Sigmoid colon (tissue), 7 donors: ENCODE data around the gene CKB. TPM values are rescaled to one million over a fixed set of nuclear protein-coding genes. Genes with fewer than 3 reads are reported as not detected.
A peak's percentile ranks its signal among the peaks of the same experiment; 100 is the strongest.
"Not testable (repeated sequence)": the region's sequence is repeated elsewhere in the genome, so short reads cannot be mapped to it uniquely, and the experiment has no call there.

Experiments
- DNase-seq: peaks from one replicate; pipeline ENCODE4 v3.0.0-alpha.2; 2019
- H3K27ac ChIP-seq, 4 donors: fragments of 200-600 bp; sonication (generic); one replicate each; pipeline ENCODE4 v1.5.1; 2016 to 2019; ENCODE audit warnings: mild to moderate bottlenecking in 1 of 4
- H3K27me3 ChIP-seq, 3 donors: fragments of 200-600 bp; sonication (generic); one replicate each; pipeline ENCODE4 v1.5.1; 2019; ENCODE audit warnings: mild to moderate bottlenecking in 1 of 3
- H3K36me3 ChIP-seq, 4 donors: fragments of 200-600 bp; sonication (generic); one replicate each; pipeline ENCODE4 v1.5.1; 2016 to 2019
- H3K4me1 ChIP-seq, 4 donors: fragments of 200-600 bp; sonication (generic); one replicate each; pipeline ENCODE4 v1.5.1; 2017 to 2019
- H3K4me3 ChIP-seq, 4 donors: fragments of 200-600 bp; sonication (generic); one replicate each; pipeline ENCODE4 v1.5.1; 2017 to 2019; ENCODE audit warnings: mild to moderate bottlenecking in 2 of 4, moderate library complexity in 1 of 4
- H3K9me3 ChIP-seq, 4 donors: fragments of 200-600 bp in 3 of 4; sonication (generic) in 3 of 4; one replicate each; pipeline versions ENCODE4 v1.5.1 to v1.6.1; 2013 to 2019
- EP300 ChIP-seq, 4 donors: sonication (generic); formaldehyde crosslinking; IDR thresholded peaks; one replicate each; pipeline ENCODE4 v1.6.1; 2017; ENCODE audit warnings: antibody characterized with exemption in 4 of 4
- POLR2A ChIP-seq, 2 donors: fragments of 450-650 bp; IDR thresholded peaks; one replicate each; pipeline ENCODE4 v1.6.1; 2016; ENCODE audit warnings: antibody characterized with exemption in 2 of 2, mild to moderate bottlenecking in 2 of 2, moderate library complexity in 2 of 2
- POLR2AphosphoS5 ChIP-seq, 4 donors: sonication (generic); formaldehyde crosslinking; IDR thresholded peaks; one replicate each; pipeline ENCODE4 v1.6.1; 2017; ENCODE audit warnings: antibody characterized with exemption in 4 of 4
- WGBS, 2 donors: extraction: QIAGEN DNeasy Blood & Tissue Kit; methylation state at CpG; one replicate each; pipeline ENCODE4 v1.1.7; 2013; 5-methylcytosine and 5-hydroxymethylcytosine counted together
- intact Hi-C: fragments of 100-400 bp; cut with DNase I; formaldehyde crosslinking; loops from one replicate; pipeline ENCODE4 v1.15.1; 2023
- polyA plus RNA-seq, 3 donors: library from polyadenylated mRNA; stranded (reverse); fragments of 200-250 nt; gene quantifications; one replicate each; pipeline ENCODE4 v1.2.3, GENCODE V29; 2013
- total RNA-seq, 4 donors: library from RNA; depleted of rRNA; stranded (reverse); fragments of >200 nt; gene quantifications; one replicate each; pipeline ENCODE4 v1.1.0, GENCODE V29; 2016
- TF ChIP-seq, protein P1 (sequence below), 4 experiments: fragments of 450-650 bp in 3 of 4; fragments of 200-600 bp in 1 of 4; IDR thresholded peaks; one replicate each; pipeline ENCODE4 v1.5.1; 2016 to 2019; ENCODE audit warnings: antibody characterized with exemption in 4 of 4, mild to moderate bottlenecking in 3 of 4, moderate library complexity in 2 of 4
- donor health status: healthy with polysubstance abuse.
- donor health status: Bipolar disorder and iron deficiency.
- donor health status: healthy.

The CKB gene
- total and polyA plus RNA-seq, 7 donors, result 905 to 2,176 (median 1,347) TPM

- Histone ChIP-seq H3K27me3 (no peaks in the 10 kb centered on the region), H3K4me3 (no peak overlapping the region), H3K36me3 (peaks cover 5 to 12% (median 11%) of the 10 kb centered on the region in 4 donors), H3K27ac (peak overlapping the region; percentile 86 to 98 (median 93)), H3K9me3 (no peaks in the 10 kb centered on the region), H3K4me1 (peaks cover 0 to 59% (median 51%) of the 10 kb centered on the region in 4 donors)
- DNase-seq, result peak; percentile 63
- intact Hi-C loops, result no loop called here
- 89 to 92% methylated on average over 10 of the region's 10 CpGs for WGBS, 2 donors
- TF ChIP-seq POLR2A (IDR thresholded peaks at IDR 0.05) (no peak), POLR2AphosphoS5 (IDR thresholded peaks at IDR 0.05) (no peak), EP300 (IDR thresholded peaks at IDR 0.05) (no peak)
- TF ChIP-seq, protein P1, sequence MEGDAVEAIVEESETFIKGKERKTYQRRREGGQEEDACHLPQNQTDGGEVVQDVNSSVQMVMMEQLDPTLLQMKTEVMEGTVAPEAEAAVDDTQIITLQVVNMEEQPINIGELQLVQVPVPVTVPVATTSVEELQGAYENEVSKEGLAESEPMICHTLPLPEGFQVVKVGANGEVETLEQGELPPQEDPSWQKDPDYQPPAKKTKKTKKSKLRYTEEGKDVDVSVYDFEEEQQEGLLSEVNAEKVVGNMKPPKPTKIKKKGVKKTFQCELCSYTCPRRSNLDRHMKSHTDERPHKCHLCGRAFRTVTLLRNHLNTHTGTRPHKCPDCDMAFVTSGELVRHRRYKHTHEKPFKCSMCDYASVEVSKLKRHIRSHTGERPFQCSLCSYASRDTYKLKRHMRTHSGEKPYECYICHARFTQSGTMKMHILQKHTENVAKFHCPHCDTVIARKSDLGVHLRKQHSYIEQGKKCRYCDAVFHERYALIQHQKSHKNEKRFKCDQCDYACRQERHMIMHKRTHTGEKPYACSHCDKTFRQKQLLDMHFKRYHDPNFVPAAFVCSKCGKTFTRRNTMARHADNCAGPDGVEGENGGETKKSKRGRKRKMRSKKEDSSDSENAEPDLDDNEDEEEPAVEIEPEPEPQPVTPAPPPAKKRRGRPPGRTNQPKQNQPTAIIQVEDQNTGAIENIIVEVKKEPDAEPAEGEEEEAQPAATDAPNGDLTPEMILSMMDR (IDR thresholded peaks at IDR 0.05), result no peak
These were observed 5.5 kb downstream of the CKB start for GRCh38 chr14:103517174-103517566.

DNA sequence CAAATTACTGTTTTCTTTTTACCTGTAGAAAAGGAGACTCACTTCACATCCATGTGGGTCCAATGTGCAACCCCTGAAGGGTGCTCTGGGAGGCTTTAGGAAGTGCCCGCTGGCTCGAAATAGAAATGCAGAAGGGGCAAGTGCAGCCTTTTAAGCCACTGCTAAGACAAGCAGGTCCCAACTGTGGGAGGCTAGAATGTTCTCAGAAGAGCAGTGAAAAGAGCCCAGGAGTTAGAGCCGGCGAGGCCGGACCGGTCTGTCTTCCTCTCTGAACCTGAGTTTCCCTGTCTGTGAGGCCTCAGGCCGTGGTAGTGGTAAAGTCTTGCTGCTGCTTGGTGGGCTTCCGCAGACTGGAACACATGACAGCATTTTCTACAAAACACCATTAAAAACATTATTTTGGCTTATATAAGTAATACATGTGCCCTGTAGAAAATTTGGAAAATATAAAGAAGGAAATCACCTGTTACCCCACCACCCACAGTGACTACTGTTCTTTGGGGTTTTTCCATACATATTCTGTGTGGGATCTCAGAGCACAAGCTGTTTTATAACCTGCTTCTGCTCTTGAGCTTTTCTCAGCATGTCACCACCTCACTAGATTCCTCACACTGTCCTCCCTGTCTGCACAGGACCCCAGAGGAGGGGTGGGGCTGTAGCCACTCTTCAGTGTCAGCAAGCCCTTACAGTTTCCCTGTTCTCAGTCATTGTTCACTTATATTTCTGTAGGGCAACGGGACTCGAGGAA, 6.0 kb downstream of the CKB start:
- no peaks in the 10 kb centered on the region for H3K9me3 ChIP-seq
- H3K4me3 ChIP-seq, result no peak overlapping the region
- intact Hi-C loops, result no loop called here
- WGBS, 2 donors, result 75 to 79% methylated on average over 10 of the region's 10 CpGs
- no peak for TF ChIP-seq POLR2AphosphoS5 (IDR thresholded peaks at IDR 0.05)
- TF ChIP-seq, protein P1 (IDR thresholded peaks at IDR 0.05), result no peak
- no peak for TF ChIP-seq EP300 (IDR thresholded peaks at IDR 0.05)
- TF ChIP-seq POLR2A (IDR thresholded peaks at IDR 0.05), result no peak
- peaks cover 0 to 59% (median 51%) of the 10 kb centered on the region in 4 donors for H3K4me1 ChIP-seq
- peaks cover 5 to 12% (median 11%) of the 10 kb centered on the region in 4 donors for H3K36me3 ChIP-seq
- peak overlapping the region in 3 of 4 donors; percentile 92 to 98 (median 94) for H3K27ac ChIP-seq
- H3K27me3 ChIP-seq, result no peaks in the 10 kb centered on the region
- DNase-seq, result peak; percentile 46

- no peaks in the 10 kb centered on the region for H3K27me3 ChIP-seq
- TF ChIP-seq POLR2A (IDR thresholded peaks at IDR 0.05), result no peak
- no peak for TF ChIP-seq POLR2AphosphoS5 (IDR thresholded peaks at IDR 0.05)
- no peak for TF ChIP-seq EP300 (IDR thresholded peaks at IDR 0.05)
- TF ChIP-seq, protein P1 (IDR thresholded peaks at IDR 0.05), result no peak
- peak overlapping the region; percentile 29 to 92 (median 86) for H3K27ac ChIP-seq
These were observed 7.8 kb downstream of the CKB start for GRCh38 chr14:103514596-103515421.

GRCh38 chr14:103512701-103513611, 9.7 kb downstream of the CKB start:
- peaks cover 0 to 25% (median 22%) of the 10 kb centered on the region in 4 donors for H3K4me1 ChIP-seq
- intact Hi-C loops, result no loop called here
- H3K9me3 ChIP-seq, result no peaks in the 10 kb centered on the region
- DNase-seq, result peak; percentile 92
- H3K36me3 ChIP-seq, result peaks cover 0 to 30% (median 3%) of the 10 kb centered on the region in 4 donors
- TF ChIP-seq EP300 (IDR thresholded peaks at IDR 0.05) (peak in 1 of 4 donors; percentile 29), POLR2AphosphoS5 (IDR thresholded peaks at IDR 0.05) (peak in 3 of 4 donors; percentile 27 to 56 (median 49)), POLR2A (IDR thresholded peaks at IDR 0.05) (no peak)
- H3K27me3 ChIP-seq, result no peaks in the 10 kb centered on the region
- peak overlapping the region; percentile 84 to 86 (median 84) for H3K27ac ChIP-seq
- H3K4me3 ChIP-seq, result no peak overlapping the region
- WGBS, 2 donors, result 18 to 64% methylated on average over 25 of the region's 25 CpGs

More at GRCh38 chr14:103514596-103515421, 7.8 kb downstream of the CKB start:
- H3K4me1 ChIP-seq, result peaks cover 0 to 43% (median 41%) of the 10 kb centered on the region in 4 donors
- WGBS, 2 donors, result 88 to 90% methylated on average over 18 of the region's 18 CpGs
- no peak overlapping the region for H3K4me3 ChIP-seq
- H3K36me3 ChIP-seq, result peaks cover 0 to 21% (median 5%) of the 10 kb centered on the region in 4 donors
- no peaks in the 10 kb centered on the region for H3K9me3 ChIP-seq
- peak; percentile 66 for DNase-seq
- intact Hi-C loops, result no loop called here

DNA sequence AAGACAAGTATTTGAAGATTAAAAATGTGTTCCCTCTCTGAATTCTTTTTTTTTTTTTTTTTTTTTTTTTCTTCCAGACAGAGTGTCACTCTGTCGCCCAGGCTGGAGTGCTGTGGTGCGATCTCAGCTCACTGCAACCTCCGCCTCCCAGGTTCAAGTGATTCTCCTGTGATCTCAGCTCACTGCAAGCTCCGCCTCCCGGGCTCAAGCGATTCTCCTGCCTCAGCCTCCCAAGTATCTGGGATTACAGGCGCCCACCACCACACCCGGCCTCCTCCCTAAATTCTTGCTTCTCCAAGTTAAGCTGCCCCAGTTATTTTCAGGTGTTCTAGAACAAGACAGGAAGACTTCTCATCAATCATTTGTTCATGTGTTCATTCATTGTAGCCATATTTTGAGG, 10.4 kb downstream of the CKB start:
- intact Hi-C loops, H3K9me3 ChIP-seq, H3K27me3 ChIP-seq, H3K4me3 ChIP-seq: not testable (repeated sequence)
- WGBS, 2 donors, result 94 to 97% methylated on average over 8 of the region's 8 CpGs
- peaks cover 0 to 21% (median 19%) of the 10 kb centered on the region in 4 donors for H3K4me1 ChIP-seq
- peak overlapping the region; percentile 84 to 86 (median 84) for H3K27ac ChIP-seq
- peak; percentile 54 for DNase-seq
- H3K36me3 ChIP-seq, result peaks cover 0 to 35% (median 3%) of the 10 kb centered on the region in 4 donors
